Caco-2 (cell line): Measurements from ENCODE around the gene MYPOP. TPM values are rescaled to one million over a fixed set of nuclear protein-coding genes. Genes with fewer than 3 reads are reported as not detected.

ENCODE experiments used
- BruUV-seq: library from RNA; stranded (reverse); fragments of 400-500 nt; replicated peaks from 2 replicates; lab custom pipeline; 2021; lab: Mats Ljungman, UMichigan
- CTCF ChIA-PET: fragments of 300-600 bp; sonication (Branson Sonifier 250); formaldehyde crosslinking; loops from one replicate; lab custom pipeline; 2022; ENCODE audit warnings: antibody characterized with exemption; lab: Charles Lee
- POLR2A ChIA-PET: fragments of 300-600 bp; sonication (Branson Sonifier 250); formaldehyde crosslinking; loops from one replicate; lab custom pipeline; 2022; ENCODE audit warnings: antibody characterized with exemption; lab: Charles Lee
- DNase-seq, 2 experiments: peaks; one replicate each; pipeline versions ENCODE4 v3.0.0 to v3.0.0-alpha.2; 2020 to 2022
- H3K27me3 ChIP-seq: replicated peaks from 2 replicates; pipeline ENCODE4 v1.6.0; 2011; ENCODE audit warnings: low read length; ENCODE audit not compliant: control insufficient read depth, insufficient read depth
- H3K36me3 ChIP-seq: 2 replicates; pipeline ENCODE4 v1.5.1; 2011; ENCODE audit warnings: low read length; ENCODE audit not compliant: control insufficient read depth, insufficient read depth
- H3K4me1 ChIP-seq: fragments of 250-450 bp; sonication (Bioruptor Pico); 2 replicates; pipeline ENCODE4 v1.5.1; 2020; ENCODE audit warnings: mild to moderate bottlenecking
- H3K4me3 ChIP-seq: 2 replicates; pipeline ENCODE4 v1.5.1; 2011; ENCODE audit warnings: low read depth, mild to moderate bottlenecking, control low read depth, low read length
- H3K9me3 ChIP-seq: fragments of 250-450 bp; sonication (Bioruptor Pico); 2 replicates; pipeline ENCODE4 v1.5.1; 2020; ENCODE audit warnings: mild to moderate bottlenecking, moderate library complexity
- H3K27ac Mint-ChIP-seq: one replicate; pipeline ENCODE4 v1.8.0; 2022; ENCODE audit warnings: mixed read lengths; ENCODE audit not compliant: unreplicated experiment
- H3K27me3 Mint-ChIP-seq: one replicate; pipeline ENCODE4 v1.8.0; 2022; ENCODE audit warnings: mixed read lengths; ENCODE audit not compliant: insufficient read depth, unreplicated experiment
- H3K36me3 Mint-ChIP-seq: one replicate; pipeline ENCODE4 v1.8.0; 2022; ENCODE audit warnings: mild to moderate bottlenecking, mixed read lengths; ENCODE audit not compliant: insufficient read depth, unreplicated experiment
- H3K4me1 Mint-ChIP-seq: one replicate; pipeline ENCODE4 v1.8.0; 2022; ENCODE audit warnings: low read depth, mixed read lengths; ENCODE audit not compliant: unreplicated experiment
- H3K4me3 Mint-ChIP-seq: one replicate; pipeline ENCODE4 v1.8.0; 2022; ENCODE audit warnings: mild to moderate bottlenecking, moderate library complexity, mixed read lengths; ENCODE audit not compliant: unreplicated experiment
- H3K9me3 Mint-ChIP-seq: one replicate; pipeline ENCODE4 v1.8.0; 2022; ENCODE audit warnings: mixed read lengths; ENCODE audit not compliant: unreplicated experiment
- CTCF ChIP-seq, 2 experiments: fragments of 200-600 bp in 1 of 2; IDR thresholded peaks; 1 replicate in 1 of 2; 2 replicates in 1 of 2; pipeline versions ENCODE4 v1.5.1 to v1.8.0; 2011 to 2022; ENCODE audit warnings: antibody characterized with exemption in 1 of 2, control low read depth in 1 of 2, inconsistent platforms in 1 of 2, low read depth in 1 of 2, low read length in 1 of 2, mild to moderate bottlenecking in 1 of 2, moderate library complexity in 1 of 2; ENCODE audit not compliant: insufficient read depth in 1 of 2, severe bottlenecking in 1 of 2, unreplicated experiment in 1 of 2
- intact Hi-C: fragments of 100-400 bp; cut with micrococcal nuclease; formaldehyde crosslinking; loops from one replicate; pipeline ENCODE4 v1.10.0; 2022; ENCODE audit not compliant: unreplicated experiment
- total RNA-seq: library from RNA; stranded (reverse); gene quantifications from 2 replicates; pipeline ENCODE4 v1.2.3, GENCODE V29; 2022

The MYPOP gene
- total RNA-seq, 1 experiment from 2014 or later, result 15.8 TPM

- ChIA-PET POLR2A (no interaction called here), CTCF (interaction anchor here (0.6 to 1.2 kb wide), 2 partner anchors 21 to 90 kb away, joined by 3 to 4 read pairs; no protein-coding TSS in a partner anchor)
- no peak for TF ChIP-seq CTCF (IDR thresholded peaks at IDR 0.05; ENCODE audit: insufficient read depth in 1 of 2, low read depth in 1 of 2, low read length in 1 of 2, severe bottlenecking in 1 of 2, unreplicated experiment in 1 of 2)
- no TSS peak for BruUV-seq
- H3K4me1 ChIP-seq, result no peaks in the 10 kb centered on the region
- peaks cover 3% of the 10 kb centered on the region; the same call in 1 of the 2 replicates for H3K36me3 ChIP-seq
- Mint-ChIP-seq H3K9me3 (no peaks in the 10 kb centered on the region), H3K27ac (no peak overlapping the region), H3K4me3 (no peak overlapping the region), H3K27me3 (no peaks in the 10 kb centered on the region), H3K4me1 (peaks cover 7% of the 10 kb centered on the region), H3K36me3 (peaks cover 71% of the 10 kb centered on the region)
- H3K4me3 ChIP-seq, result no peak overlapping the region
- intact Hi-C loops, result no loop called here
- no peak for DNase-seq
- no peaks in the 10 kb centered on the region for H3K9me3 ChIP-seq
- no peaks in the 10 kb centered on the region for H3K27me3 ChIP-seq
These were observed 41.8 kb downstream of the MYPOP start for GRCh38 chr19:45860359-45861259.

GRCh38 chr19:45854167-45854778 is 48.1 kb downstream of the MYPOP start:
- H3K27ac Mint-ChIP-seq, result peak overlapping the region; percentile 35

More at GRCh38 chr19:45854167-45854778, 48.1 kb downstream of the MYPOP start:
- H3K4me3 ChIP-seq, result no peak overlapping the region
- ChIA-PET CTCF (no interaction called here), POLR2A (no interaction called here)
- peaks cover 6% of the 10 kb centered on the region for H3K36me3 ChIP-seq
- Mint-ChIP-seq H3K4me1 (no peaks in the 10 kb centered on the region), H3K4me3 (no peak overlapping the region), H3K27me3 (no peaks in the 10 kb centered on the region), H3K36me3 (peaks cover 84% of the 10 kb centered on the region), H3K9me3 (no peaks in the 10 kb centered on the region)
- TF ChIP-seq CTCF (IDR thresholded peaks at IDR 0.05; ENCODE audit: insufficient read depth in 1 of 2, low read depth in 1 of 2, low read length in 1 of 2, severe bottlenecking in 1 of 2, unreplicated experiment in 1 of 2), result no peak
- no peaks in the 10 kb centered on the region for H3K4me1 ChIP-seq
- DNase-seq, result no peak
- no peaks in the 10 kb centered on the region for H3K27me3 ChIP-seq
- intact Hi-C loops, result no loop called here
- no TSS peak for BruUV-seq
- no peaks in the 10 kb centered on the region for H3K9me3 ChIP-seq
